ENCODE results near the gene ZCWPW1.
"Not testable (repeated sequence)": the region's sequence is repeated elsewhere in the genome, so short reads cannot be mapped to it uniquely, and the experiment has no call there.

ZCWPW1 gene

DNA sequence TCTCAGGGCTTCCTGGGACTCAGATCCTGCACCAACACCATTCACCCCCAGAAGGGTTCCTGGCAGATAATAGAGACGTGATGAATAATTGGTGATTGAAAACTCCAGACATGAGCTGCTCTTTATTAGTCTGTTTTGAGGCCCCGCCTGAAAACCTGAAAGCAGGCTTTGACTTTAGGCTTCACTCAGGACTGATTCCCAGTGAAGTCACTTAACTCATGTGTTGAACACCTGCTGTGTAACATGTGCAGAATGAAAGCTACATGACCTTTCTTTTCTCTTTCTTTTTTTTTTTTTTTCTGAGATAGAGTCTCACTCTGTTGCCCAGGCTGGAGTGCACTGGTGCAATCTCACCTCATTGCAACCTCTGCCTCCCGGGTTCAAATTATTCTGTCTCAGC lies 26.7 kb upstream of the ZCWPW1 start:
- Histone ChIP-seq H3K27ac (ENCODE audit: poor library complexity, severe bottlenecking) (no peak overlapping the region), H3K9me3 (ENCODE audit: severe bottlenecking) (no peaks in the 10 kb centered on the region), H3K27me3 (ENCODE audit: insufficient read depth, poor library complexity, severe bottlenecking) (no peaks in the 10 kb centered on the region), H3K4me3 (ENCODE audit: severe bottlenecking) (no peak overlapping the region), H3K36me3 (ENCODE audit: low read depth) (no peaks in the 10 kb centered on the region), H3K4me1 (ENCODE audit: insufficient read depth, poor library complexity, severe bottlenecking) (no peaks in the 10 kb centered on the region)
- no peak for DNase-seq (ENCODE audit: low spot score)
- TF ChIP-seq, protein P1, sequence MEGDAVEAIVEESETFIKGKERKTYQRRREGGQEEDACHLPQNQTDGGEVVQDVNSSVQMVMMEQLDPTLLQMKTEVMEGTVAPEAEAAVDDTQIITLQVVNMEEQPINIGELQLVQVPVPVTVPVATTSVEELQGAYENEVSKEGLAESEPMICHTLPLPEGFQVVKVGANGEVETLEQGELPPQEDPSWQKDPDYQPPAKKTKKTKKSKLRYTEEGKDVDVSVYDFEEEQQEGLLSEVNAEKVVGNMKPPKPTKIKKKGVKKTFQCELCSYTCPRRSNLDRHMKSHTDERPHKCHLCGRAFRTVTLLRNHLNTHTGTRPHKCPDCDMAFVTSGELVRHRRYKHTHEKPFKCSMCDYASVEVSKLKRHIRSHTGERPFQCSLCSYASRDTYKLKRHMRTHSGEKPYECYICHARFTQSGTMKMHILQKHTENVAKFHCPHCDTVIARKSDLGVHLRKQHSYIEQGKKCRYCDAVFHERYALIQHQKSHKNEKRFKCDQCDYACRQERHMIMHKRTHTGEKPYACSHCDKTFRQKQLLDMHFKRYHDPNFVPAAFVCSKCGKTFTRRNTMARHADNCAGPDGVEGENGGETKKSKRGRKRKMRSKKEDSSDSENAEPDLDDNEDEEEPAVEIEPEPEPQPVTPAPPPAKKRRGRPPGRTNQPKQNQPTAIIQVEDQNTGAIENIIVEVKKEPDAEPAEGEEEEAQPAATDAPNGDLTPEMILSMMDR (IDR thresholded peaks at IDR 0.05; ENCODE audit: poor library complexity, severe bottlenecking): no peak
- ATAC-seq (ENCODE audit: low read depth): no peak

DNA sequence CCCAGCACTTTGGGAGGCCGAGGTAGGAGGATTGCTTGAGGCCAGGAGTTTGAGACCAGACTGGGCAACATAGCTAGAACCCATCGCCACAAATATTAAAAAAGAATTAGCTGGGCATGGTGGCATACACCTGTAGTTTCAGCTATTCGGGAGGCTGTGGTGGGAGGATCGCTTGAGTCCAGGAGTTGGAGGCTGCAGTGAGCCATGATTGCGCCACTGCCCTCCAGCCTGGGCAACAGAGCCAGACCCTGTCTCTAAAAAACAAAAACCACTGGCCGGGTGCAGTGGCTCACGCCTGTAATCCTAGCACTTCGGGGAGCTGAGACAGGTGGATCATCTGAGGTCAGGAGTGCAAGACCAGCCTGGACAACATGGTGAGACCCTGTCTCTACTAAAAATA lies 25.4 kb upstream of the ZCWPW1 start:
- H3K27ac ChIP-seq (ENCODE audit: poor library complexity, severe bottlenecking); ATAC-seq (ENCODE audit: low read depth); H3K4me1 ChIP-seq (ENCODE audit: insufficient read depth, poor library complexity, severe bottlenecking); H3K36me3 ChIP-seq (ENCODE audit: low read depth); DNase-seq (ENCODE audit: low spot score); H3K4me3 ChIP-seq (ENCODE audit: severe bottlenecking); H3K9me3 ChIP-seq (ENCODE audit: severe bottlenecking); H3K27me3 ChIP-seq (ENCODE audit: insufficient read depth, poor library complexity, severe bottlenecking): not testable (repeated sequence)

DNA sequence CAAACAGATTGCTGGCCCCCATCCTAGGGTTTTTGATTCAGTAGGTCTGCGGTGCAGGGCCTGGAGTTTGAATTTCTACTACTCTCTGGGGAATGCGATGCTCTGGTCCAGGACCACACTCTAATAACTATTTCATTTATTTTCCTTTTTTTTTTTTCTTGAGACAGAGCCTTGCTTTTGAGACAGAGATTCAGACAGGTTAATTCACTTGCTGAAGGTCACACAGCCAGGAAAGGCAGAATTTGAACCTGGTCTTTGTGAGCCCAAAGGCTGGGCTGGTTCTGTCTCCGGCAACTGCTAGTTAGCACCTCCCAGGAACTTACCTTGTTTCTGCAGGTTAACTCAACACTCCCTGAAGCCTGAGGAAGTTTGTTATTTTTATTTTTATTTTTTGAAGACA lies 24.0 kb upstream of the ZCWPW1 start:
- no peak overlapping the region for H3K4me3 ChIP-seq (ENCODE audit: severe bottlenecking)
- H3K27ac ChIP-seq (ENCODE audit: poor library complexity, severe bottlenecking): no peak overlapping the region
- H3K27me3 ChIP-seq (ENCODE audit: insufficient read depth, poor library complexity, severe bottlenecking): no peaks in the 10 kb centered on the region
- H3K9me3 ChIP-seq (ENCODE audit: severe bottlenecking): no peaks in the 10 kb centered on the region
- no peak for DNase-seq (ENCODE audit: low spot score)
- H3K36me3 ChIP-seq (ENCODE audit: low read depth): no peaks in the 10 kb centered on the region
- TF ChIP-seq, protein P1 (IDR thresholded peaks at IDR 0.05; ENCODE audit: poor library complexity, severe bottlenecking): no peak
- no peak for ATAC-seq (ENCODE audit: low read depth)
- no peaks in the 10 kb centered on the region for H3K4me1 ChIP-seq (ENCODE audit: insufficient read depth, poor library complexity, severe bottlenecking)

DNA sequence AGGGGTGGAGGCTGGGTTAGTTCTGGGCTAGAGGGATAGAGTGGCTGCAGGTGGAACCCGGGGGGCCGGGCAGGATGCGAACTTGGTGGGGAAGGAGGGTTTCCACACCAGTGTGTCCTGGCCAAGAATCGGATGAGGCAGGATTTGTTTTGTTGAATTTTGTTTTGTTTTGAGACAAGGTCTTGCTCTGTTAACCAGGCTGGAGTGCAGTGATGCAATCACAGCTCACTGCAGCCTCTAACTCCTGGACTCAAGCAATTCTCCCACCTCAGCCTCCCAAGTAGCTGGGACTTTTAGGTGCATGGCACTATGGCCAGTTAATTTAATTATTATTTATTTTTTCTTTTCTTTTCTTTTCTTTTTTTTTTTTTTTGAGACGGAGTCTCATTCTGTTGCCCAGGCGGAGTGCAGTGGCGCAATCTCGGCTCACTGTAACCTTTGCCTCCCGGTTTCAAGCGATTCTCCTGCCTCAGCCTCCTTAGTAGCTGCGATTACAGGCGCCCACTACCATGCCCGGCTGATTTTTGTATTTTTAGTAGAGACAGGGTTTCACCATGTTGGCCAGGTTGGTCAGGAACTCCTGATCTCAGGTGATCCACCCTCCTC lies 20.8 kb upstream of the ZCWPW1 start:
- peaks cover 4% of the 10 kb centered on the region for H3K4me1 ChIP-seq (ENCODE audit: insufficient read depth, poor library complexity, severe bottlenecking)
- ATAC-seq (ENCODE audit: low read depth): no peak

DNA sequence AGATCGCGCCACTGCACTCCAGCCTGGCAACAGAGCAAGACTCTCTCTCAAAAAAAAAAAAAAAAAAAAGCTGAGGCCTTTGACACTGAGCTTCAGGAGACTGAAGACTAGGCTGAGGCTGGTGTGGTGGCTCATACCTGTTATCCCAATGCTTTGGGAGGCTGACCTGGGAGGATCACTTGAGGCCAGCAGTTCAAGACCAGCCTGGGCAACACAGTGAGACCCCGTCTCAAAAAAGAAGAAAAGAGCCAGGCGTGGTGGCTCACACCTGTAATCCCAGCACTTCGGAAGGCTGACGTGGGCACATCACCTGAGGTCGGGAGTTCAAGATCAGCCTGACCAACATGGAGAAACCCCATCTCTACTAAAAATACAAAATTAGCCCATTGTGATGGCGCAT lies 18.9 kb upstream of the ZCWPW1 start:
- not testable (repeated sequence) for H3K4me1 ChIP-seq (ENCODE audit: insufficient read depth, poor library complexity, severe bottlenecking); ATAC-seq (ENCODE audit: low read depth); H3K9me3 ChIP-seq (ENCODE audit: severe bottlenecking); H3K27ac ChIP-seq (ENCODE audit: poor library complexity, severe bottlenecking); H3K4me3 ChIP-seq (ENCODE audit: severe bottlenecking); H3K36me3 ChIP-seq (ENCODE audit: low read depth); H3K27me3 ChIP-seq (ENCODE audit: insufficient read depth, poor library complexity, severe bottlenecking); DNase-seq (ENCODE audit: low spot score)

More for the DNA sequence above, 20.8 kb upstream of the ZCWPW1 start:
- Histone ChIP-seq H3K27me3 (ENCODE audit: insufficient read depth, poor library complexity, severe bottlenecking) (no peaks in the 10 kb centered on the region), H3K27ac (ENCODE audit: poor library complexity, severe bottlenecking) (no peak overlapping the region), H3K36me3 (ENCODE audit: low read depth) (no peaks in the 10 kb centered on the region), H3K9me3 (ENCODE audit: severe bottlenecking) (no peaks in the 10 kb centered on the region), H3K4me3 (ENCODE audit: severe bottlenecking) (no peak overlapping the region)
- TF ChIP-seq, protein P1 (IDR thresholded peaks at IDR 0.05; ENCODE audit: poor library complexity, severe bottlenecking): no peak
- DNase-seq (ENCODE audit: low spot score): no peak

DNA sequence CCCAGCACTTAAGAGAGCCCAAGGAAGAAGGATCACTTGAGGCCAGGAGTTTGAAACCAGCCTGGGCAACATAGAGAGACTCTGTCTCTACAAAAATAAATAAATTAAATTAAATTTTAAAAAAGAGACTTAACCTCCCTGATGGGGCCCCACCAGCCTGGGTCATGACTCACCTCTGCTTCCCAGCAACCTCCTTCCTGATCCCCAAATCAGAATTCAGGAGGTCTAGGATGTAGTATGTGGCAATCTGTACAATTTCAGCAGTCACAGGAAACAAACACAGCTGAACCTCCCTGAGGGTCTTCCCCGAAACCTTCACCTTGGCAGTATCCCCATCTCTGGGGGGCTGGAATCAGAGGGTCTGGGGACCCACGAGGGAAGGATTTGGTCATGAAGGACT lies 17.5 kb upstream of the ZCWPW1 start:
- Histone ChIP-seq H3K4me1 (ENCODE audit: insufficient read depth, poor library complexity, severe bottlenecking) (peaks cover 4% of the 10 kb centered on the region), H3K4me3 (ENCODE audit: severe bottlenecking) (no peak overlapping the region), H3K9me3 (ENCODE audit: severe bottlenecking) (no peaks in the 10 kb centered on the region), H3K36me3 (ENCODE audit: low read depth) (no peaks in the 10 kb centered on the region), H3K27me3 (ENCODE audit: insufficient read depth, poor library complexity, severe bottlenecking) (no peaks in the 10 kb centered on the region), H3K27ac (ENCODE audit: poor library complexity, severe bottlenecking) (no peak overlapping the region)
- DNase-seq (ENCODE audit: low spot score) (no peak), ATAC-seq (ENCODE audit: low read depth) (peak; percentile 35; the same call in 1 of the 3 replicates)
- TF ChIP-seq, protein P1 (IDR thresholded peaks at IDR 0.05; ENCODE audit: poor library complexity, severe bottlenecking): no peak

Data from RWPE2 (cell line).